ENCODE results near the gene CHST9.

Gene CHST9

DNA sequence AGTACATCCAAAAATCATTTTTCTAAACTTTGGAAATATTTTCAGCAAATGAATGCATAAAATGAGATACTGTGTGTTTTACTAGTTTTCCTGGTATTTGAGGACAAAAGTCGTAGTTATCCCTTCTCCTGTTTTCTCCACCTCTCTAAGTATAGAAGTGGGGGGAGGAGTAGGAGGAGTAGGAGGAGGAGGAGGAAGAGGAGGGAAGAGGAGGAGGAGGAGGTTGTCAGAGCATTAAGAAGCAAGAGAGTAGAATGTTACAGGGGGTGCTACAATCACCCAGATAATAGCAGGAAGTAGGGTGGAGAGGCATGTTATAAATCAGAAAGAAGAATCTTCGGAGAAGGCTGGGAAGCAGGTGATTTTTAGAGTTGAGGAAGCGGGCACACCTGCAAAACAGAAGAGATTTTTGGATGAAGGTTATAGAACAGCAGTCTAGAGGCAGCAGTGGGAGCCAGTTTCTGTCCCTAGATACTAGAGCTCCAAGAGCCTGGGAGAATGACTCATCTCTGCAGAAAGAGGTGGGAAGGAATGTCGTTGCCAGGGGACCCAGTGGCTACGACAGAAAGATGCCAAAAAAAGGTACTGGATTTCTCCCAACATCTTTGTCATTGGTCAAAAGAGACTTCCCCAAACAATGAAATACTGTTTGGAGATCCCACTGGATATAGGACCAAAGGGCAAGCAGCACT is 275.4 kb downstream of the CHST9 start:
- no peaks in the 10 kb centered on the region for H3K27me3 ChIP-seq (ENCODE audit: control insufficient read depth, low read length)
- H3K79me2 ChIP-seq (ENCODE audit: control insufficient read depth, low read length) = no peaks in the 10 kb centered on the region
- no peak overlapping the region for H3K27ac ChIP-seq (ENCODE audit: low read depth, low read length)
- no peaks in the 10 kb centered on the region for H3K9me2 ChIP-seq (replicated peaks; ENCODE audit: control insufficient read depth, low read length)
- no peaks in the 10 kb centered on the region for H3K36me3 ChIP-seq (ENCODE audit: control insufficient read depth, low read length)
- no peaks in the 10 kb centered on the region for H3K9me3 ChIP-seq (ENCODE audit: control insufficient read depth, insufficient read depth, low read length)
- H3K4me3 ChIP-seq (ENCODE audit: low read length) = no peak overlapping the region
- H3F3A ChIP-seq (ENCODE audit: control insufficient read depth, insufficient read depth) = no peaks in the 10 kb centered on the region
- H4K20me1 ChIP-seq (ENCODE audit: control insufficient read depth, insufficient read depth, low read depth, low read length) = no peaks in the 10 kb centered on the region
- no peak for TF ChIP-seq EZH2phosphoT487 (IDR thresholded peaks at IDR 0.05; ENCODE audit: borderline replicate concordance, low read length)
- TF ChIP-seq, protein P1, sequence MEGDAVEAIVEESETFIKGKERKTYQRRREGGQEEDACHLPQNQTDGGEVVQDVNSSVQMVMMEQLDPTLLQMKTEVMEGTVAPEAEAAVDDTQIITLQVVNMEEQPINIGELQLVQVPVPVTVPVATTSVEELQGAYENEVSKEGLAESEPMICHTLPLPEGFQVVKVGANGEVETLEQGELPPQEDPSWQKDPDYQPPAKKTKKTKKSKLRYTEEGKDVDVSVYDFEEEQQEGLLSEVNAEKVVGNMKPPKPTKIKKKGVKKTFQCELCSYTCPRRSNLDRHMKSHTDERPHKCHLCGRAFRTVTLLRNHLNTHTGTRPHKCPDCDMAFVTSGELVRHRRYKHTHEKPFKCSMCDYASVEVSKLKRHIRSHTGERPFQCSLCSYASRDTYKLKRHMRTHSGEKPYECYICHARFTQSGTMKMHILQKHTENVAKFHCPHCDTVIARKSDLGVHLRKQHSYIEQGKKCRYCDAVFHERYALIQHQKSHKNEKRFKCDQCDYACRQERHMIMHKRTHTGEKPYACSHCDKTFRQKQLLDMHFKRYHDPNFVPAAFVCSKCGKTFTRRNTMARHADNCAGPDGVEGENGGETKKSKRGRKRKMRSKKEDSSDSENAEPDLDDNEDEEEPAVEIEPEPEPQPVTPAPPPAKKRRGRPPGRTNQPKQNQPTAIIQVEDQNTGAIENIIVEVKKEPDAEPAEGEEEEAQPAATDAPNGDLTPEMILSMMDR (IDR thresholded peaks at IDR 0.05; ENCODE audit: low read depth, low read length, poor library complexity, severe bottlenecking) = no peak
- peaks cover 21% of the 10 kb centered on the region for H3K4me1 ChIP-seq (ENCODE audit: control insufficient read depth, low read length)
- no peak overlapping the region for H3K4me2 ChIP-seq (ENCODE audit: low read length)

GRCh38 chr18:26908906-26909305 is 276.2 kb downstream of the CHST9 start:
- TF ChIP-seq, protein P1 (IDR thresholded peaks at IDR 0.05; ENCODE audit: low read depth, low read length, poor library complexity, severe bottlenecking) = no peak
- no peak for TF ChIP-seq EZH2phosphoT487 (IDR thresholded peaks at IDR 0.05; ENCODE audit: borderline replicate concordance, low read length)

DNA sequence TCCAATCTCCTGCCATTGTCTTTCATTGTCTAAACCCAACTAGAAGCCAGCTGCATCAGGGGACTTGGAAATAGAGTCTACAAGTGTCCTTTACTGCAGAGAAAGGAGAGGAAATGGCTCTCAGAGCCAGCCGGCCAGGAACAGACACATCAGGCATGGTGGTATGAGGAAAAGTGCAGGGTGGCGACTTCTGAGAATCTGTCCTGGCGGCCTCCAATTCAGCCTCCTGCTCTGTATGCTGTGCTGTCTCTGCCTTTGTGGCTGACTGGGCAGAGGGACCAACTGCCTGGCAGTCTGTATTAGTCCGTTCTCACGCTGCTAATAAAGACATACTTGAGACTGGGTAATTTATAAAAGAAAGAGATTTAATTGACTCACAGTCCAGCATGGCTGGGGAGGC is 282.8 kb downstream of the CHST9 start:
- no peaks in the 10 kb centered on the region for H4K20me1 ChIP-seq (ENCODE audit: control insufficient read depth, insufficient read depth, low read depth, low read length)
- H3K79me2 ChIP-seq (ENCODE audit: control insufficient read depth, low read length) = no peaks in the 10 kb centered on the region
- H3K4me1 ChIP-seq (ENCODE audit: control insufficient read depth, low read length) = no peaks in the 10 kb centered on the region
- no peak overlapping the region for H3K4me2 ChIP-seq (ENCODE audit: low read length)
- TF ChIP-seq EZH2phosphoT487 (IDR thresholded peaks at IDR 0.05; ENCODE audit: borderline replicate concordance, low read length) = no peak
- TF ChIP-seq, protein P1 (IDR thresholded peaks at IDR 0.05; ENCODE audit: low read depth, low read length, poor library complexity, severe bottlenecking) = no peak
- no peaks in the 10 kb centered on the region for H3K27me3 ChIP-seq (ENCODE audit: control insufficient read depth, low read length)
- H3K9me2 ChIP-seq (replicated peaks; ENCODE audit: control insufficient read depth, low read length) = no peaks in the 10 kb centered on the region
- H3K27ac ChIP-seq (ENCODE audit: low read depth, low read length) = no peak overlapping the region
- no peaks in the 10 kb centered on the region for H3K36me3 ChIP-seq (ENCODE audit: control insufficient read depth, low read length)
- H3F3A ChIP-seq (ENCODE audit: control insufficient read depth, insufficient read depth) = no peaks in the 10 kb centered on the region
- H3K4me3 ChIP-seq (ENCODE audit: low read length) = no peak overlapping the region
- H3K9me3 ChIP-seq (ENCODE audit: control insufficient read depth, insufficient read depth, low read length) = peaks cover 12% of the 10 kb centered on the region; the same call in 1 of the 2 replicates

More at GRCh38 chr18:26908906-26909305, 276.2 kb downstream of the CHST9 start:
- Histone ChIP-seq H3K9me3 (ENCODE audit: control insufficient read depth, insufficient read depth, low read length) (0 out of 2 replicates have a peak, but pooled peaks cover under 1% of the 10 kb centered on the region), H4K20me1 (ENCODE audit: control insufficient read depth, insufficient read depth, low read depth, low read length) (no peaks in the 10 kb centered on the region), H3K27me3 (ENCODE audit: control insufficient read depth, low read length) (no peaks in the 10 kb centered on the region), H3K36me3 (ENCODE audit: control insufficient read depth, low read length) (no peaks in the 10 kb centered on the region), H3K4me3 (ENCODE audit: low read length) (no peak overlapping the region), H3K4me2 (ENCODE audit: low read length) (no peak overlapping the region), H3K79me2 (ENCODE audit: control insufficient read depth, low read length) (no peaks in the 10 kb centered on the region), H3K9me2 (replicated peaks; ENCODE audit: control insufficient read depth, low read length) (no peaks in the 10 kb centered on the region), H3K4me1 (ENCODE audit: control insufficient read depth, low read length) (peaks cover 21% of the 10 kb centered on the region), H3K27ac (ENCODE audit: low read depth, low read length) (no peak overlapping the region), H3F3A (ENCODE audit: control insufficient read depth, insufficient read depth) (no peaks in the 10 kb centered on the region)

Measured in DOHH2 (cell line).